ENCODE data around the gene COL21A1. TPM values are rescaled to one million over a fixed set of nuclear protein-coding genes. Genes with fewer than 3 reads are reported as not detected.
"Not testable (repeated sequence)": the region's sequence is repeated elsewhere in the genome, so short reads cannot be mapped to it uniquely, and the experiment has no call there.

Gene COL21A1
- total and polyA plus RNA-seq, 2 of the 4 experiments (the other 2 are of a cell fraction) = 0.05 TPM; not detected in 1

DNA sequence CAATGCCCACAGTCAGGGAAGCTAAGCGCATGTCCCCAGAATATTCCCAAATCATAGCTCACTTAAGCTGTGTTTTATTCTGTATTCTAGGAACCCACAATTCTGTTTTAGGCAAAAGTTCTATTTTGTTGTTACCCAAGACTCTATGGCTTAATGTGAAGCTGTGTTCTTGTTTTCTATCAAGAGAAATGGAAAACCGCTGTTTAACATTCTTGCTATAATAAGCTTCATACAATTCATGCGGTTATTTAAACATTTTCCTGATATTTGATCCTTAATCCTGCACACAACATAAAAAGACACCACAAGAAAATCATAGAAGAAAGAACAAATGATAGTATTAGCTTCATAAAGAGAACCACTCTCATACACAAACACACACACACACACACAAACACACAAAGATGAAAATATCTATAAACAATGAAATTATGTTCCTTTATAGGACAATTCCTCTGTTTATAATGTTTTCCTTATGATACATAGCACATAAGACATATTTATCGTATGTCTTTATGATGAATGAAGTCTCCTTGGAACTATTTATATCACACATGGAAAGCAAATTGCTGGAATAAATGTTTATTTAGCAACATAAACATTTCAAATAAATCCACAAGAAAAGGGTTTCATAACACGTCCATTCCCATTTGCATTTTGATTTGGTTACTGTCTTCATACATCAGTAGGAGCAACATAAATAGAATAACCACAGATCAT lies 16.4 kb upstream of the COL21A1 start:
- no TSS peak for BruUV-seq (replicated peaks)
- H2BK20ac ChIP-seq (ENCODE audit: low read depth, low read length) = no peak overlapping the region
- H3K9me3 ChIP-seq (ENCODE audit: control insufficient read depth, insufficient read depth, low read length) = no peaks in the 10 kb centered on the region
- no CpG with 5 or more reads among the region's 5 CpGs for WGBS, 2 experiments (ENCODE audit: extremely low coverage in 2 of 2, insufficient read length in 1 of 2)
- H3K9ac ChIP-seq (ENCODE audit: low read depth, low read length) = no peak overlapping the region
- no peak overlapping the region for H3K14ac ChIP-seq (replicated peaks; ENCODE audit: low read depth, low read length)
- ChIA-PET CTCF (no interaction called here), POLR2A (ENCODE audit: unreplicated experiment) (no interaction called here)
- no peak overlapping the region for H2BK120ac ChIP-seq (ENCODE audit: low read depth, low read length)
- H3K56ac ChIP-seq (ENCODE audit: extremely low read depth, insufficient read depth, low read length) = no peak overlapping the region
- no peak overlapping the region for H3K27ac ChIP-seq (ENCODE audit: insufficient read depth, low read length)
- in situ Hi-C loops (cut with MboI; ENCODE audit: low sequenced_read_pairs) (no loop called here), intact Hi-C loops (cut with micrococcal nuclease) (no loop called here), dilution Hi-C loops (cut with HindIII; ENCODE audit: low sequenced_read_pairs, unreplicated experiment) (no loop called here)
- ATAC-seq (ENCODE audit: low read depth) = no peak
- H3K4me3 ChIP-seq (ENCODE audit: insufficient read depth, low read depth, low read length) = no peak overlapping the region
- H3K4me1 ChIP-seq (ENCODE audit: control insufficient read depth, insufficient read depth, low read length) = no peaks in the 10 kb centered on the region
- H4K8ac ChIP-seq (ENCODE audit: low read depth in 2 of 2, low read length in 2 of 2) = no peak overlapping the region
- no peaks in the 10 kb centered on the region for H4K20me1 ChIP-seq (ENCODE audit: insufficient read depth, low read length)
- H3K23ac ChIP-seq (ENCODE audit: low read depth, low read length) = no peak overlapping the region
- H2AFZ ChIP-seq (replicated peaks; ENCODE audit: low read length, poor library complexity) = no peak overlapping the region
- H3K18ac ChIP-seq (ENCODE audit: low read depth, low read length) = no peak overlapping the region
- H2BK15ac ChIP-seq (ENCODE audit: low read depth, low read length) = no peak overlapping the region
- TF ChIP-seq CHD1 (IDR thresholded peaks at IDR 0.05; ENCODE audit: low read depth, low read length) = no peak
- TF ChIP-seq FOS (IDR thresholded peaks at IDR 0.05; ENCODE audit: low read depth, low read length) = no peak
- TF ChIP-seq MAZ (IDR thresholded peaks at IDR 0.05; ENCODE audit: borderline replicate concordance, low read depth, low read length) = no peak
- no peak for TF ChIP-seq CEBPB (IDR thresholded peaks at IDR 0.05; ENCODE audit: low read depth, low read length)
- TF ChIP-seq MAFK (IDR thresholded peaks at IDR 0.05; ENCODE audit: low read depth, low read length) = no peak
- TF ChIP-seq SMC3 (IDR thresholded peaks at IDR 0.05; ENCODE audit: low read depth, low read length) = no peak
- DNase-seq = no peak
- no peaks in the 10 kb centered on the region for H3K36me3 ChIP-seq (ENCODE audit: control insufficient read depth, insufficient read depth, low read length)
- no peak overlapping the region for H4K5ac ChIP-seq (ENCODE audit: low read depth, low read length)
- no peaks in the 10 kb centered on the region for H3K9me1 ChIP-seq (ENCODE audit: insufficient read depth, low read length)
- no peak overlapping the region for H3K4me2 ChIP-seq (ENCODE audit: low read depth, low read length)
- H3K27me3 ChIP-seq (ENCODE audit: control insufficient read depth, insufficient read depth, low read length) = no peaks in the 10 kb centered on the region; the same call in 1 of the 2 replicates
- H2AK5ac ChIP-seq (ENCODE audit: low read depth, low read length) = no peak overlapping the region
- H2BK5ac ChIP-seq (ENCODE audit: low read depth, low read length, poor library complexity, severe bottlenecking) = no peak overlapping the region
- no peak overlapping the region for H3K4ac ChIP-seq (ENCODE audit: low read depth, low read length)
- H2AK9ac ChIP-seq (replicated peaks; ENCODE audit: low read depth, low read length, poor library complexity) = no peak overlapping the region
- no peak overlapping the region for H4K91ac ChIP-seq (ENCODE audit: insufficient read depth, low read depth, low read length)
- no peaks in the 10 kb centered on the region for H3K79me1 ChIP-seq (ENCODE audit: low read depth in 1 of 2, low read length in 2 of 2)

DNA sequence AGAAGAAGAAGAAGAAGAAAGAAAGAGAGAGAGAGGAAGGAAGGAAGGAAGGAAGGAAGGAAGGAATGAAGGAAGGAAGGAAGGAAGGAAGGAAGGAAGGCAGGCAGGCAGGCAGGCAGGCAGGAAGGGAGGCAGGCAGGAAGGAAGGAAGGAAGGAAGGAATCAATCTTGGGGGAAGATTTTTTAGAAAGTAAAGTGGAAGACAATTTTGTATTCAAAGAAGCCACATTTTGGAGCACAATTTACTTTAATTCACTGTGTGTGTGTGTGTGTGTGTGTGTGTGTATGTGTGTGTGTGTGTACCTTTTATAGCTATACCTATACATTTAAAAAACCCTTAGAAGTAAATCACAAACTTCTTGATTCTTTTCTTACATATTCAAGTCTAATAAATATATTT lies 13.2 kb upstream of the COL21A1 start:
- H3K9me3 ChIP-seq (ENCODE audit: control insufficient read depth, insufficient read depth, low read length); H3K56ac ChIP-seq (ENCODE audit: extremely low read depth, insufficient read depth, low read length); POLR2A ChIA-PET (ENCODE audit: unreplicated experiment); H4K5ac ChIP-seq (ENCODE audit: low read depth, low read length); H2AK9ac ChIP-seq (replicated peaks; ENCODE audit: low read depth, low read length, poor library complexity); H3K36me3 ChIP-seq (ENCODE audit: control insufficient read depth, insufficient read depth, low read length); H2BK120ac ChIP-seq (ENCODE audit: low read depth, low read length); H3K9me1 ChIP-seq (ENCODE audit: insufficient read depth, low read length); H3K27ac ChIP-seq (ENCODE audit: insufficient read depth, low read length); H4K91ac ChIP-seq (ENCODE audit: insufficient read depth, low read depth, low read length); H2BK20ac ChIP-seq (ENCODE audit: low read depth, low read length); H3K14ac ChIP-seq (replicated peaks; ENCODE audit: low read depth, low read length); dilution Hi-C loops (cut with HindIII; ENCODE audit: low sequenced_read_pairs, unreplicated experiment); H3K18ac ChIP-seq (ENCODE audit: low read depth, low read length); BruUV-seq (replicated peaks); ATAC-seq (ENCODE audit: low read depth); H3K4me1 ChIP-seq (ENCODE audit: control insufficient read depth, insufficient read depth, low read length); H2AK5ac ChIP-seq (ENCODE audit: low read depth, low read length); H3K23ac ChIP-seq (ENCODE audit: low read depth, low read length); in situ Hi-C loops (cut with MboI; ENCODE audit: low sequenced_read_pairs); H2BK15ac ChIP-seq (ENCODE audit: low read depth, low read length); H3K9ac ChIP-seq (ENCODE audit: low read depth, low read length); H3K79me1 ChIP-seq (ENCODE audit: low read depth in 1 of 2, low read length in 2 of 2); H3K4me2 ChIP-seq (ENCODE audit: low read depth, low read length); H4K8ac ChIP-seq (ENCODE audit: low read depth in 2 of 2, low read length in 2 of 2); intact Hi-C loops (cut with micrococcal nuclease); H3K4me3 ChIP-seq (ENCODE audit: insufficient read depth, low read depth, low read length); H3K4ac ChIP-seq (ENCODE audit: low read depth, low read length); DNase-seq; H4K20me1 ChIP-seq (ENCODE audit: insufficient read depth, low read length); H2AFZ ChIP-seq (replicated peaks; ENCODE audit: low read length, poor library complexity); H3K27me3 ChIP-seq (ENCODE audit: control insufficient read depth, insufficient read depth, low read length); H2BK5ac ChIP-seq (ENCODE audit: low read depth, low read length, poor library complexity, severe bottlenecking): not testable (repeated sequence)
- CTCF ChIA-PET = interaction anchor here (0.6 kb wide), 1 partner anchor 955 kb away, joined by 3 read pairs; no protein-coding TSS in a partner anchor

Data from IMR-90 (cell line).